Fibroblast of lung (primary cell): Measurements from ENCODE around the gene IL16.

Source experiments
- CTCF ChIP-seq, 2 donors: IDR thresholded peaks in 1 of 2; conservative IDR thresholded peaks in 1 of 2; 1 replicate in 1 of 2; 2 replicates in 1 of 2; pipeline ENCODE4 v1.5.1; 2011 to 2012; ENCODE audit warnings: low read length in 2 of 2, control low read depth in 1 of 2, inconsistent platforms in 1 of 2, low read depth in 1 of 2, mild to moderate bottlenecking in 1 of 2
- EZH2 ChIP-seq: IDR thresholded peaks from 2 replicates; pipeline ENCODE4 v1.5.1; 2012; ENCODE audit warnings: low read length, control low read depth, mild to moderate bottlenecking; ENCODE audit errors: missing control alignments

GRCh38 chr15:81256916-81257315 lies 60.2 kb downstream of the IL16 start:
- TF ChIP-seq CTCF (conservative IDR thresholded peaks at IDR 0.05 in 1 of 2, IDR thresholded peaks at IDR 0.05 in 1 of 2; ENCODE audit: low read depth in 1 of 2, low read length in 2 of 2) (peak; percentile 53 to 58), EZH2 (no peak)
